CD8-positive, alpha-beta memory T cell (primary cell): ENCODE data around the gene MEGF6. TPM values are rescaled to one million over a fixed set of nuclear protein-coding genes. Genes with fewer than 3 reads are reported as not detected.
A peak's percentile ranks its signal among the peaks of the same experiment; 100 is the strongest.

Source experiments
- CTCF ChIA-PET: fragments of 350-600 bp; sonication (Branson Sonifier 250); formaldehyde crosslinking; loops from one replicate; lab custom pipeline; 2021; ENCODE audit warnings: antibody characterized with exemption; lab: Charles Lee
- POLR2A ChIA-PET: fragments of 350-600 bp; sonication (Branson Sonifier 250); formaldehyde crosslinking; loops from one replicate; lab custom pipeline; 2021; ENCODE audit warnings: antibody characterized with exemption; lab: Charles Lee
- DNase-seq, 5 donors: peaks; one replicate each; pipeline versions ENCODE4 v3.0.0 to v3.0.0-alpha.2; 2020 to 2022; ENCODE audit warnings: mixed read lengths in 1 of 5
- H3K27ac ChIP-seq: one replicate; pipeline ENCODE4 v1.7.0; 2013; ENCODE audit warnings: low read depth, mild to moderate bottlenecking, low read length, moderate library complexity
- H3K27me3 ChIP-seq: 2 replicates; pipeline ENCODE4 v1.7.0; 2013; ENCODE audit warnings: low read length, mild to moderate bottlenecking; ENCODE audit not compliant: insufficient read depth, poor library complexity, severe bottlenecking
- H3K36me3 ChIP-seq: 2 replicates; pipeline ENCODE4 v1.7.0; 2013; ENCODE audit warnings: mild to moderate bottlenecking, low read length, moderate library complexity; ENCODE audit not compliant: insufficient read depth
- H3K4me1 ChIP-seq: 2 replicates; pipeline ENCODE4 v1.7.0; 2013; ENCODE audit warnings: mild to moderate bottlenecking, low read length, moderate library complexity; ENCODE audit not compliant: insufficient read depth
- H3K4me3 ChIP-seq: 2 replicates; pipeline ENCODE4 v1.7.0; 2013; ENCODE audit warnings: mild to moderate bottlenecking, low read length
- H3K9me3 ChIP-seq: 2 replicates; pipeline ENCODE4 v1.7.0; 2013; ENCODE audit warnings: mild to moderate bottlenecking, low read length
- H3K27ac Mint-ChIP-seq, 8 donors: one replicate each; pipeline ENCODE4 v1.8.0; 2020 to 2021; ENCODE audit warnings: mixed read lengths in 8 of 8, mild to moderate bottlenecking in 6 of 8, inconsistent platforms in 3 of 8, moderate library complexity in 3 of 8
- H3K27me3 Mint-ChIP-seq, 2 donors: one replicate each; pipeline ENCODE4 v1.8.0; 2020 to 2021; ENCODE audit warnings: mixed read lengths in 2 of 2, mild to moderate bottlenecking in 1 of 2, moderate library complexity in 1 of 2
- H3K36me3 Mint-ChIP-seq, 3 donors: one replicate each; pipeline ENCODE4 v1.8.0; 2020 to 2021; ENCODE audit warnings: mixed read lengths in 3 of 3, inconsistent platforms in 1 of 3, mild to moderate bottlenecking in 1 of 3
- H3K4me1 Mint-ChIP-seq, 3 donors: one replicate each; pipeline ENCODE4 v1.8.0; 2020 to 2021; ENCODE audit warnings: mixed read lengths in 3 of 3, inconsistent platforms in 1 of 3, mild to moderate bottlenecking in 1 of 3
- H3K4me3 Mint-ChIP-seq, 7 donors: one replicate each; pipeline ENCODE4 v1.8.0; 2020 to 2021; ENCODE audit warnings: mixed read lengths in 7 of 7, mild to moderate bottlenecking in 6 of 7, moderate library complexity in 4 of 7, inconsistent platforms in 2 of 7
- H3K9me3 Mint-ChIP-seq, 5 donors: one replicate each; pipeline ENCODE4 v1.8.0; 2020 to 2022; ENCODE audit warnings: mixed read lengths in 5 of 5, mild to moderate bottlenecking in 3 of 5, moderate library complexity in 2 of 5, inconsistent platforms in 1 of 5
- polyA plus RNA-seq: library from polyadenylated mRNA; unstranded; fragments of 300-500 nt; fragmentation: Illumina TruSeq; gene quantifications from one replicate; pipeline ENCODE4 v1.2.3, GENCODE V29; 2021
- total RNA-seq, 2 experiments: library from RNA; stranded (reverse); gene quantifications; one replicate each; pipeline ENCODE4 v1.2.3, GENCODE V29; 2021

The MEGF6 gene
- total and polyA plus RNA-seq, 3 experiments from 2014 or later, result 3.4 to 12.0 (median 10.8) TPM

GRCh38 chr1:3564921-3565831 is 46.1 kb downstream of the MEGF6 start:
- H3K36me3 ChIP-seq, result no peaks in the 10 kb centered on the region
- peak overlapping the region in 1 of 8 donors; percentile 12 for H3K27ac Mint-ChIP-seq
- DNase-seq, result peak in 4 of 5 donors; percentile 8 to 50 (median 16)
- no peaks in the 10 kb centered on the region for H3K27me3 ChIP-seq
- no peaks in the 10 kb centered on the region for H3K9me3 Mint-ChIP-seq
- H3K36me3 Mint-ChIP-seq, result no peaks in the 10 kb centered on the region
- ChIA-PET POLR2A (no interaction called here), CTCF (interaction anchor here (1.6 to 4.7 kb wide), 4 partner anchors 14 to 56 kb away, joined by 3 to 18 read pairs (median 10); no protein-coding TSS in a partner anchor)
- no peak overlapping the region for H3K4me3 Mint-ChIP-seq
- H3K9me3 ChIP-seq, result no peaks in the 10 kb centered on the region
- no peaks in the 10 kb centered on the region for H3K4me1 Mint-ChIP-seq
- peaks cover 4 to 7% of the 10 kb centered on the region in 2 donors for H3K27me3 Mint-ChIP-seq
- no peaks in the 10 kb centered on the region for H3K4me1 ChIP-seq
- no peak overlapping the region for H3K4me3 ChIP-seq
- H3K27ac ChIP-seq, result no peak overlapping the region

- Mint-ChIP-seq H3K4me1 (no peaks in the 10 kb centered on the region), H3K36me3 (no peaks in the 10 kb centered on the region), H3K27me3 (peaks cover 5 to 7% of the 10 kb centered on the region in 2 donors), H3K4me3 (no peak overlapping the region), H3K9me3 (no peaks in the 10 kb centered on the region), H3K27ac (no peak overlapping the region)
- H3K9me3 ChIP-seq, result no peaks in the 10 kb centered on the region
- CTCF ChIA-PET, result interaction anchor here (1.4 to 4.7 kb wide), 2 partner anchors 33 to 58 kb away, joined by 3 to 18 read pairs; no protein-coding TSS in a partner anchor
- no peak overlapping the region for H3K4me3 ChIP-seq
- H3K27ac ChIP-seq, result no peak overlapping the region
- POLR2A ChIA-PET, result no interaction called here
- no peaks in the 10 kb centered on the region for H3K36me3 ChIP-seq
- no peaks in the 10 kb centered on the region for H3K27me3 ChIP-seq
- no peak for DNase-seq
- H3K4me1 ChIP-seq, result no peaks in the 10 kb centered on the region
Measured at GRCh38 chr1:3563610-3564009, 47.7 kb downstream of the MEGF6 start.

GRCh38 chr1:3563125-3563524 is 48.2 kb downstream of the MEGF6 start:
- H3K27ac Mint-ChIP-seq, result no peak overlapping the region
- CTCF ChIA-PET, result interaction anchor here (1.4 kb wide), 1 partner anchor 32 kb away, joined by 3 read pairs; no protein-coding TSS in a partner anchor
- no peak overlapping the region for H3K4me3 ChIP-seq

GRCh38 chr1:3562712-3563111 is 48.6 kb downstream of the MEGF6 start:
- H3K4me1 ChIP-seq, result no peaks in the 10 kb centered on the region
- Mint-ChIP-seq H3K9me3 (no peaks in the 10 kb centered on the region), H3K36me3 (peaks cover 0 to 2% (median 0%) of the 10 kb centered on the region in 3 donors), H3K27ac (no peak overlapping the region), H3K4me3 (no peak overlapping the region), H3K4me1 (no peaks in the 10 kb centered on the region), H3K27me3 (peaks cover 5 to 7% of the 10 kb centered on the region in 2 donors)
- no peaks in the 10 kb centered on the region for H3K36me3 ChIP-seq
- CTCF ChIA-PET, result no interaction called here
- H3K27me3 ChIP-seq, result no peaks in the 10 kb centered on the region
- POLR2A ChIA-PET, result no interaction called here
- H3K27ac ChIP-seq, result no peak overlapping the region
- no peak for DNase-seq
- H3K9me3 ChIP-seq, result no peaks in the 10 kb centered on the region
- H3K4me3 ChIP-seq, result no peak overlapping the region

More at GRCh38 chr1:3563125-3563524, 48.2 kb downstream of the MEGF6 start:
- Mint-ChIP-seq H3K4me3 (no peak overlapping the region), H3K4me1 (no peaks in the 10 kb centered on the region), H3K9me3 (no peaks in the 10 kb centered on the region), H3K36me3 (peaks cover 0 to under 1% (median 0%) of the 10 kb centered on the region in 3 donors), H3K27me3 (peaks cover 5 to 7% of the 10 kb centered on the region in 2 donors)
- Histone ChIP-seq H3K9me3 (no peaks in the 10 kb centered on the region), H3K4me1 (no peaks in the 10 kb centered on the region), H3K36me3 (no peaks in the 10 kb centered on the region), H3K27me3 (no peaks in the 10 kb centered on the region), H3K27ac (no peak overlapping the region)
- no peak for DNase-seq
- POLR2A ChIA-PET, result no interaction called here

GRCh38 chr1:3561702-3562101 is 49.6 kb downstream of the MEGF6 start:
- Histone ChIP-seq H3K9me3 (no peaks in the 10 kb centered on the region), H3K4me3 (no peak overlapping the region), H3K27me3 (no peaks in the 10 kb centered on the region), H3K4me1 (no peaks in the 10 kb centered on the region), H3K36me3 (no peaks in the 10 kb centered on the region), H3K27ac (no peak overlapping the region)
- no peak for DNase-seq
- peaks cover 5 to 7% of the 10 kb centered on the region in 2 donors for H3K27me3 Mint-ChIP-seq
- ChIA-PET POLR2A (no interaction called here), CTCF (interaction anchor here (1.0 kb wide), 1 partner anchor 57 kb away, joined by 4 read pairs; no protein-coding TSS in a partner anchor)
- no peak overlapping the region for H3K27ac Mint-ChIP-seq
- H3K9me3 Mint-ChIP-seq, result no peaks in the 10 kb centered on the region
- no peaks in the 10 kb centered on the region for H3K4me1 Mint-ChIP-seq
- no peak overlapping the region for H3K4me3 Mint-ChIP-seq
- H3K36me3 Mint-ChIP-seq, result peaks cover 0 to 2% (median 0%) of the 10 kb centered on the region in 3 donors

- no peak overlapping the region for H3K4me3 ChIP-seq
- DNase-seq, result no peak
- POLR2A ChIA-PET, result no interaction called here
- CTCF ChIA-PET, result interaction anchor here (1.0 kb wide), 1 partner anchor 58 kb away, joined by 4 read pairs; no protein-coding TSS in a partner anchor
- Mint-ChIP-seq H3K27ac (peak overlapping the region in 1 of 8 donors; percentile 83), H3K4me1 (no peaks in the 10 kb centered on the region), H3K36me3 (peaks cover 0 to 2% (median 0%) of the 10 kb centered on the region in 3 donors), H3K4me3 (no peak overlapping the region), H3K9me3 (no peaks in the 10 kb centered on the region), H3K27me3 (peaks cover 5 to 7% of the 10 kb centered on the region in 2 donors)
- no peak overlapping the region for H3K27ac ChIP-seq
- no peaks in the 10 kb centered on the region for H3K4me1 ChIP-seq
- H3K36me3 ChIP-seq, result no peaks in the 10 kb centered on the region
- no peaks in the 10 kb centered on the region for H3K27me3 ChIP-seq
- H3K9me3 ChIP-seq, result no peaks in the 10 kb centered on the region
Measured at GRCh38 chr1:3560981-3561380, 50.3 kb downstream of the MEGF6 start.

GRCh38 chr1:3560251-3560871 is 50.9 kb downstream of the MEGF6 start:
- H3K27me3 Mint-ChIP-seq, result peaks cover 5 to 7% of the 10 kb centered on the region in 2 donors
- H3K4me1 ChIP-seq, result no peaks in the 10 kb centered on the region
- DNase-seq, result no peak
- peaks cover 0 to 2% (median 0%) of the 10 kb centered on the region in 3 donors for H3K36me3 Mint-ChIP-seq
- no peaks in the 10 kb centered on the region for H3K27me3 ChIP-seq
- H3K4me3 Mint-ChIP-seq, result no peak overlapping the region
- no peak overlapping the region for H3K4me3 ChIP-seq
- POLR2A ChIA-PET, result no interaction called here
- no peaks in the 10 kb centered on the region for H3K36me3 ChIP-seq
- CTCF ChIA-PET, result interaction anchor here (1.0 kb wide), 1 partner anchor 59 kb away, joined by 4 read pairs; no protein-coding TSS in a partner anchor
- H3K9me3 Mint-ChIP-seq, result no peaks in the 10 kb centered on the region
- no peak overlapping the region for H3K27ac Mint-ChIP-seq
- H3K9me3 ChIP-seq, result no peaks in the 10 kb centered on the region
- no peak overlapping the region for H3K27ac ChIP-seq
- H3K4me1 Mint-ChIP-seq, result no peaks in the 10 kb centered on the region
